ENCODE data around the gene ATP2A2. TPM values are rescaled to one million over a fixed set of nuclear protein-coding genes. Genes with fewer than 3 reads are reported as not detected.
A peak's percentile ranks its signal among the peaks of the same experiment; 100 is the strongest.

The ATP2A2 gene
- total and polyA plus RNA-seq, 7 donors, result 691 to 2,814 (median 1,378) TPM

DNA sequence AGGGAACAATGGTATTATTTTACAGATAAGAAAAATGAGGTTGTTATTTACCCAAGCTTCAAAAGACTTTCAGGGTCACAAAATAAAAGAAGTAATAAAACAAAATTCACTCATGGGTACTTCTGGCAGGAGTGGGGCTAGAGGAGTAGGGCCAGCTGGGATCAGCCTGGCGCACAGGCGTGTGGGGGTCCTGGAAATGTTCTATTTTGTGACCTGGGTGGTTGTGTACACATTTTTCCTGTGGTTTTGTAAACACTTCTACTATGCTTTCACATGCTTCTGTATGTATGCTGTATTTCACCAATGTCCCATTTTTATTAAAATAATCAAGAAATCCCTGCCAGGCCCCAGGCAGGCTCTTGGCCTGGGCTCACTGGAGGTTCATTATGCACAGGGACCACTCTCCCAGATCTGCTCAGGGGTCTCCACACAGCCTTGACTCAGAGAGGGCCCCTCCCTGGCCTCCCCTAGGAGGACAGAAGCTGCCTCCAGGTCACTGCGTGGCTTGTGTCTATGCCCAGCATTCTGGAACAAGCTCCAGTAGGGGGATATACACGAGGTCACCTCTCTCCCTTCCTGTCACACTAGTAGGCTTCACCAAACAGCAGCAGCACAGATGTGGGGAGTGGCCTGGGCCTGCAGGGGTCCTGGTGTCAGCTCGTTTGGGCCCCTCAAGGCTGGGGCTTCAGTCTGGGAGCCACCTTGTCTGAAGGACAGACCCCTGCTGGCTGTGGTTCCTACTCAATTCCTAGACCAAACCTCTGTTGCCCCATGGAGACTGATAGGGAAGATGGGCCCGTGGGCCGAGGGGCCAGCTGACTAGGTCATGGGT, 84.7 kb downstream of the ATP2A2 start:
- H3K4me3 ChIP-seq, result no peak overlapping the region
- H3K4me1 ChIP-seq, result no peaks in the 10 kb centered on the region
- 83 to 85% (median 84%) methylated on average over 7 of the region's 7 CpGs for WGBS, 3 donors
- TF ChIP-seq, protein P1, sequence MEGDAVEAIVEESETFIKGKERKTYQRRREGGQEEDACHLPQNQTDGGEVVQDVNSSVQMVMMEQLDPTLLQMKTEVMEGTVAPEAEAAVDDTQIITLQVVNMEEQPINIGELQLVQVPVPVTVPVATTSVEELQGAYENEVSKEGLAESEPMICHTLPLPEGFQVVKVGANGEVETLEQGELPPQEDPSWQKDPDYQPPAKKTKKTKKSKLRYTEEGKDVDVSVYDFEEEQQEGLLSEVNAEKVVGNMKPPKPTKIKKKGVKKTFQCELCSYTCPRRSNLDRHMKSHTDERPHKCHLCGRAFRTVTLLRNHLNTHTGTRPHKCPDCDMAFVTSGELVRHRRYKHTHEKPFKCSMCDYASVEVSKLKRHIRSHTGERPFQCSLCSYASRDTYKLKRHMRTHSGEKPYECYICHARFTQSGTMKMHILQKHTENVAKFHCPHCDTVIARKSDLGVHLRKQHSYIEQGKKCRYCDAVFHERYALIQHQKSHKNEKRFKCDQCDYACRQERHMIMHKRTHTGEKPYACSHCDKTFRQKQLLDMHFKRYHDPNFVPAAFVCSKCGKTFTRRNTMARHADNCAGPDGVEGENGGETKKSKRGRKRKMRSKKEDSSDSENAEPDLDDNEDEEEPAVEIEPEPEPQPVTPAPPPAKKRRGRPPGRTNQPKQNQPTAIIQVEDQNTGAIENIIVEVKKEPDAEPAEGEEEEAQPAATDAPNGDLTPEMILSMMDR (IDR thresholded peaks at IDR 0.05), result no peak
- no peaks in the 10 kb centered on the region for H3K9me3 ChIP-seq
- H3K27ac ChIP-seq, result no peak overlapping the region
- DNase-seq, result no peak
- no peaks in the 10 kb centered on the region for H3K27me3 ChIP-seq (ENCODE audit: insufficient read depth in 3 of 3, low read length in 2 of 3)
- intact Hi-C loops (cut with DNase I), result no loop called here
- H3K36me3 ChIP-seq (ENCODE audit: insufficient read depth in 1 of 2, low read depth in 1 of 2), result peaks cover 0 to 7% of the 10 kb centered on the region in 2 donors
- ATAC-seq, result peak in 1 of 4 donors; percentile 12

DNA sequence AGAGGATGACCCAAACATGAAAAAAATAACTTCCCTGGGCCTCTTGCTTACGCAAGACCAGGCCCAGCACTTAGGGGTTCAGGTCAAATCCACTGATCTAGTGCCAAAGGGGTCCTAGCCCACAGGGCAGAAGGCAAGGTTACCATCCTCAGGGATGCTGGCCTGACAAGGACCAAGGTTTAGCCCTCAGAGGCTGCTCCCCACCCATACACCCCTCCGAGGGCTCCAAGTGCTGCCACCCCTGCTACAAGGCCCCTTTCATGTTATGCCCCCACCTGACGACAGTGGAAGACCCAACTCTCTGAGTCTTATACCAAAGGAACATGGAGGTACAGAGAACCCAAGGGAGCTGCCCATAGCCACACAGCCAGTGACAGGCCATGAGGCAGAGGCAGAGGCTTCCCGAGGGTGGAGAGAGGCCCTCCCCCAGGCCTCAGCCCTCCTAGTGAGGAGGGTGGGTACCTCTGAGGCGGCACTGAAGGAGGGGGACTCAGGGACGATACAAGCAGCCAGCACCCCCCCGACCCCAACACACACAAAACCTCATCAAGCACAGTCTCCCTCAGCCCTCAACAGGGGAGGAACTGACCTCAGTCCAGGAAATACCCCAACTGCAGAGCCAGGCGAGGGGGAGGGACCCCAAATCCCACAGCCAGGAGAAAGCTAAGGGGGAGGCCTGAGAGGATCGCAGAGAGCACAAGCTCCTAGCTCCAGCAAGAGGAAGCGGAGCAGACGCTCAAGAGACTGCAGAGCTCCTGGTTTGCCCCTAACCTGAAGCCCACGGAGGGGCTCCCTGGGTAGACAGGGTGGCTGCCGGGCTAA, 85.5 kb downstream of the ATP2A2 start:
- no peak overlapping the region for H3K27ac ChIP-seq
- WGBS, 3 donors, result 77 to 83% (median 80%) methylated on average over 13 of the region's 13 CpGs
- TF ChIP-seq, protein P1 (IDR thresholded peaks at IDR 0.05), result no peak
- no peaks in the 10 kb centered on the region for H3K9me3 ChIP-seq
- no peaks in the 10 kb centered on the region for H3K27me3 ChIP-seq (ENCODE audit: insufficient read depth in 3 of 3, low read length in 2 of 3)
- intact Hi-C loops (cut with DNase I), result no loop called here
- DNase-seq (no peak), ATAC-seq (no peak)
- H3K36me3 ChIP-seq (ENCODE audit: insufficient read depth in 1 of 2, low read depth in 1 of 2), result peaks cover 0 to 12% of the 10 kb centered on the region in 2 donors
- H3K4me3 ChIP-seq, result no peak overlapping the region
- no peaks in the 10 kb centered on the region for H3K4me1 ChIP-seq

DNA sequence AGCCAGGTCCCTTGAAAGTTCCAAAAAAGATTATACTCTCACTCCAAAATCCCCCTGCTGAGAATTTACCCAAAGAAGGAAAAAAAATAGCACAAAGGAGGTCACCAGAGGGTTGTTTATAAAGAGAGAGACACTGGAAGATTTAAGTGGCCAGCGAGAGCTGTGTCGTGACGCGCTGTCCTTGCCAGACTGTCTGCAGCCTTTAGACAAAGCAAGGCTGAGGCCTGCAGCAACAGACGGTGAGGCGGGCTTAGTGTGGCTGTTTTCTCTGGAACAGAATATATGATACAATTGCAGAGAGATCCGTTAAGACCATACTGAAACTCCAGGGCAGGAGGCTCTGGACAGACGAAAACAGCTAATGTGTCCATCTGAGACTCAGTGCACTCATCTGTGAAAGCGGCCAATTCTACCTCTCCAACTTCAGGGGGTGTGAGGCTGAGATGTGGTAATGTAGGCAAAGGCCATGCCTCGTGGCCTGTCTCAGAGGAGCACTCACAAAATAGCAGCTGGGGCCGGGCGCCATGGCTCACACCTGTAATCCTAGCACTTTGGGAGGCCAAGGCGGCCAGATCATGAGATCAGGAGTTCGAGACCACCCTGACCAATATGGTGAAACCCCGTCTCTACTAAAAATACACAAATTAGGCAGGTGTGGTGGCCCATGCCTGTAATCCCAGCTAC, 86.3 kb downstream of the ATP2A2 start:
- H3K27me3 ChIP-seq (ENCODE audit: insufficient read depth in 3 of 3, low read length in 2 of 3), result no peaks in the 10 kb centered on the region
- DNase-seq, result no peak
- H3K27ac ChIP-seq, result no peak overlapping the region
- no peaks in the 10 kb centered on the region for H3K9me3 ChIP-seq
- TF ChIP-seq, protein P1 (IDR thresholded peaks at IDR 0.05), result no peak
- H3K4me1 ChIP-seq, result no peaks in the 10 kb centered on the region
- no peak overlapping the region for H3K4me3 ChIP-seq
- intact Hi-C loops (cut with DNase I), result no loop called here
- peaks cover 0 to 20% of the 10 kb centered on the region in 2 donors for H3K36me3 ChIP-seq (ENCODE audit: insufficient read depth in 1 of 2, low read depth in 1 of 2)
- ATAC-seq, result no peak
- WGBS, 3 donors, result 83 to 87% (median 87%) methylated on average over 15 of the region's 15 CpGs

DNA sequence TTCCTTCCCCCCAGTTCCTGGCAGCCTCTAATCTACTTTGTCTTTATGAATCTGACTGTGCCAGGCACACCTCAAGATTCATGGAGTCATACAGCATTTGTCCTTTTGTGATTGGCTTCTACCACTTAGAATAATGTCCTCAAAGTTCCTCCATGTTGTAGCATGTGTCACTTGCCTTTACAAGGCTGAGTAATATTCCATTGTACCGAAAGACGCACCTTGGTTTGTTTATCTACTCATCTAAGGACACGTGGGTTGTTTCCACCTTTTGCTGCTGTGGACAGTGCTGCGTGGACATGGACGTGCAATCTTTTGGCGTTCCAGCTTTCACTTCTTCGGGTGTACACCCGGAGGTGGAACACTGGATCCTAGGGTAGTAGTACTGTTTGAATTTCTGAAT, 88.9 kb downstream of the ATP2A2 start:
- no peak for DNase-seq
- no peak for ATAC-seq
- 95 to 98% (median 97%) methylated on average over 8 of the region's 8 CpGs for WGBS, 3 donors
- intact Hi-C loops (cut with DNase I), result no loop called here
- TF ChIP-seq, protein P1 (IDR thresholded peaks at IDR 0.05), result no peak
- H3K4me3 ChIP-seq, result no peak overlapping the region
- H3K9me3 ChIP-seq, result no peaks in the 10 kb centered on the region
- H3K4me1 ChIP-seq, result peaks cover 14% of the 10 kb centered on the region
- H3K27ac ChIP-seq, result no peak overlapping the region
- peaks cover 5 to 47% of the 10 kb centered on the region in 2 donors for H3K36me3 ChIP-seq (ENCODE audit: insufficient read depth in 1 of 2, low read depth in 1 of 2)
- H3K27me3 ChIP-seq (ENCODE audit: insufficient read depth in 3 of 3, low read length in 2 of 3), result no peaks in the 10 kb centered on the region

Measured in psoas muscle (tissue), 8 donors.